Neural cell (in vitro differentiated cells): ENCODE measurements around the gene SLC25A17. TPM values are rescaled to one million over a fixed set of nuclear protein-coding genes. Genes with fewer than 3 reads are reported as not detected.
A peak's percentile ranks its signal among the peaks of the same experiment; 100 is the strongest.

Experiments
- H2AFZ ChIP-seq: fragments of 200-600, 300-800 bp; sonication (generic), shearing (Covaris generic); 2 replicates; pipeline ENCODE4 v1.6.0; 2014; ENCODE audit warnings: low read depth, mild to moderate bottlenecking, antibody characterized with exemption, low read length, moderate library complexity
- H3F3A ChIP-seq: fragments of 200-600 bp; shearing (Covaris generic); 2 replicates; pipeline ENCODE4 v1.6.1; 2016; ENCODE audit warnings: mild to moderate bottlenecking, moderate library complexity, mixed read lengths, antibody characterized with exemption, low read length; ENCODE audit not compliant: insufficient read depth, poor library complexity, severe bottlenecking
- H3K27ac ChIP-seq: fragments of 200-600, 300-800 bp; sonication (generic), shearing (Covaris generic); 2 replicates; pipeline ENCODE4 v1.5.1; 2014; ENCODE audit warnings: mild to moderate bottlenecking, low read length, moderate library complexity
- H3K27me3 ChIP-seq: fragments of 300-800, 200-600 bp; sonication (generic), shearing (Covaris generic); 2 replicates; pipeline ENCODE4 v1.6.0; 2014; ENCODE audit warnings: mild to moderate bottlenecking, low read depth, low read length, moderate library complexity; ENCODE audit not compliant: insufficient read depth
- H3K36me3 ChIP-seq: fragments of 300-800, 200-600 bp; sonication (generic), shearing (Covaris generic); 2 replicates; pipeline ENCODE4 v1.5.1; 2014; ENCODE audit warnings: mild to moderate bottlenecking, antibody characterized with exemption, low read length, moderate library complexity; ENCODE audit not compliant: insufficient read depth
- H3K4me2 ChIP-seq: fragments of 300-800, 200-600 bp; sonication (generic), shearing (Covaris generic); 2 replicates; pipeline ENCODE4 v1.6.0; 2014; ENCODE audit warnings: mild to moderate bottlenecking, low read length
- H3K4me3 ChIP-seq: fragments of 300-800, 200-600 bp; sonication (generic), shearing (Covaris generic); 2 replicates; pipeline ENCODE4 v1.5.1; 2014; ENCODE audit warnings: mild to moderate bottlenecking, low read length, moderate library complexity
- H3K79me2 ChIP-seq: fragments of 200-600 bp; shearing (Covaris generic); replicated peaks from 2 replicates; pipeline ENCODE4 v1.6.0; 2014; ENCODE audit warnings: mild to moderate bottlenecking, low read length, moderate library complexity; ENCODE audit not compliant: insufficient read depth
- H3K9ac ChIP-seq: fragments of 300-800, 200-600 bp; sonication (generic), shearing (Covaris generic); 2 replicates; pipeline ENCODE4 v1.6.1; 2016; ENCODE audit warnings: mild to moderate bottlenecking, low read length, mixed read lengths
- H3K9me2 ChIP-seq: fragments of 200-600 bp; shearing (Covaris generic); 2 replicates; pipeline ENCODE4 v1.6.1; 2016; ENCODE audit warnings: mild to moderate bottlenecking, low read length, mixed read lengths; ENCODE audit not compliant: insufficient read depth
- H3K9me3 ChIP-seq: fragments of 200-600, 300-800 bp; sonication (generic), shearing (Covaris generic); 2 replicates; pipeline ENCODE4 v1.6.1; 2016; ENCODE audit warnings: mild to moderate bottlenecking, mixed run types, low read length, moderate library complexity, mixed read lengths
- H4K20me1 ChIP-seq: fragments of 200-600 bp; shearing (Covaris generic); 2 replicates; pipeline ENCODE4 v1.6.1; 2016; ENCODE audit warnings: mild to moderate bottlenecking, mixed run types; ENCODE audit not compliant: insufficient read depth
- CTCF ChIP-seq: fragments of 450-650 bp; IDR thresholded peaks from 2 replicates; pipeline ENCODE4 v1.5.1; 2014; ENCODE audit warnings: antibody characterized with exemption, mild to moderate bottlenecking, moderate library complexity; ENCODE audit not compliant: poor library complexity, severe bottlenecking
- EP300 ChIP-seq: fragments of 450-650 bp; conservative IDR thresholded peaks from 2 replicates; pipeline ENCODE4 v1.6.1; 2014; ENCODE audit warnings: antibody characterized with exemption, mild to moderate bottlenecking, moderate library complexity; ENCODE audit not compliant: poor library complexity, severe bottlenecking
- EZH2 ChIP-seq: fragments of 200-600, 300-800 bp; shearing (Covaris generic), sonication (generic); IDR thresholded peaks from 2 replicates; pipeline ENCODE4 v1.6.1; 2014; ENCODE audit warnings: antibody characterized with exemption, low read length, borderline replicate concordance, mild to moderate bottlenecking; ENCODE audit not compliant: insufficient read depth, poor library complexity, severe bottlenecking
- MXI1 ChIP-seq: fragments of 450-650 bp; conservative IDR thresholded peaks from 2 replicates; pipeline ENCODE4 v1.6.1; 2014; ENCODE audit warnings: antibody characterized with exemption, mild to moderate bottlenecking; ENCODE audit not compliant: poor library complexity, severe bottlenecking
- POLR2AphosphoS5 ChIP-seq: IDR thresholded peaks from 2 replicates; pipeline ENCODE4 v1.6.1; 2012
- RAD21 ChIP-seq: fragments of 450-650 bp; conservative IDR thresholded peaks from 2 replicates; pipeline ENCODE4 v1.6.1; 2014; ENCODE audit warnings: antibody characterized with exemption, mild to moderate bottlenecking, moderate library complexity
- REST ChIP-seq: IDR thresholded peaks from 2 replicates; pipeline ENCODE4 v1.6.1; 2012; ENCODE audit warnings: borderline replicate concordance
- SMC3 ChIP-seq: fragments of 450-650 bp; conservative IDR thresholded peaks from 2 replicates; pipeline ENCODE4 v1.6.1; 2014; ENCODE audit warnings: antibody characterized with exemption, mild to moderate bottlenecking, moderate library complexity; ENCODE audit not compliant: poor library complexity
- TAF1 ChIP-seq: IDR thresholded peaks from 2 replicates; pipeline ENCODE4 v1.6.1; 2012; ENCODE audit warnings: low read depth
- polyA plus RNA-seq: library from polyadenylated mRNA; depleted of rRNA; stranded (reverse); fragments of >200 nt; gene quantifications from 2 replicates; pipeline ENCODE4 v1.2.3, GENCODE V29; 2014

Gene SLC25A17
- polyA plus RNA-seq, 1 donor from 2014 or later, result 49.3 TPM

GRCh38 chr22:40729284-40729683 lies 89.9 kb downstream of the SLC25A17 start:
- Histone ChIP-seq H3K27me3 (no peaks in the 10 kb centered on the region), H2AFZ (no peak overlapping the region), H3K79me2 (no peaks in the 10 kb centered on the region), H3K9ac (no peak overlapping the region), H3K4me2 (no peak overlapping the region), H3F3A (no peaks in the 10 kb centered on the region), H3K36me3 (no peaks in the 10 kb centered on the region), H3K9me3 (no peaks in the 10 kb centered on the region), H3K9me2 (no peaks in the 10 kb centered on the region), H3K4me3 (no peak overlapping the region), H4K20me1 (no peaks in the 10 kb centered on the region), H3K27ac (no peak overlapping the region)
- TF ChIP-seq SMC3, result no peak
- no peak for TF ChIP-seq CTCF
- TF ChIP-seq TAF1, result no peak
- no peak for TF ChIP-seq POLR2AphosphoS5
- no peak for TF ChIP-seq EZH2
- no peak for TF ChIP-seq RAD21

GRCh38 chr22:40728731-40729189 lies 90.4 kb downstream of the SLC25A17 start:
- H4K20me1 ChIP-seq, result no peaks in the 10 kb centered on the region
- TF ChIP-seq RAD21, result no peak
- no peak for TF ChIP-seq EP300
- no peak for TF ChIP-seq EZH2
- TF ChIP-seq SMC3, result no peak
- TF ChIP-seq TAF1, result no peak
- TF ChIP-seq POLR2AphosphoS5, result no peak
- TF ChIP-seq MXI1, result no peak
- no peak overlapping the region for H3K9ac ChIP-seq
- no peak overlapping the region for H2AFZ ChIP-seq
- no peak overlapping the region for H3K27ac ChIP-seq
- H3K4me3 ChIP-seq, result no peak overlapping the region
- no peaks in the 10 kb centered on the region for H3K27me3 ChIP-seq
- no peaks in the 10 kb centered on the region for H3F3A ChIP-seq
- H3K4me2 ChIP-seq, result no peak overlapping the region
- H3K9me3 ChIP-seq, result no peaks in the 10 kb centered on the region
- no peaks in the 10 kb centered on the region for H3K36me3 ChIP-seq
- H3K79me2 ChIP-seq, result no peaks in the 10 kb centered on the region
- no peaks in the 10 kb centered on the region for H3K9me2 ChIP-seq

GRCh38 chr22:40727964-40728615 lies 91.1 kb downstream of the SLC25A17 start:
- Histone ChIP-seq H4K20me1 (no peaks in the 10 kb centered on the region), H3K4me2 (no peak overlapping the region), H3K9ac (no peak overlapping the region), H3K9me3 (no peaks in the 10 kb centered on the region), H3K9me2 (no peaks in the 10 kb centered on the region), H3F3A (no peaks in the 10 kb centered on the region), H2AFZ (no peak overlapping the region), H3K4me3 (no peak overlapping the region), H3K79me2 (no peaks in the 10 kb centered on the region), H3K27me3 (no peaks in the 10 kb centered on the region), H3K27ac (peak overlapping the region; percentile 44), H3K36me3 (no peaks in the 10 kb centered on the region)
- no peak for TF ChIP-seq EZH2
- TF ChIP-seq POLR2AphosphoS5, result no peak
- no peak for TF ChIP-seq REST
- TF ChIP-seq TAF1, result no peak
- no peak for TF ChIP-seq EP300
- TF ChIP-seq CTCF, result no peak
- TF ChIP-seq SMC3, result no peak
- no peak for TF ChIP-seq MXI1
- no peak for TF ChIP-seq RAD21
